Panc1 (cell line): Measurements from ENCODE around the gene PPP6R2. TPM values are rescaled to one million over a fixed set of nuclear protein-coding genes. Genes with fewer than 3 reads are reported as not detected.

Experiments used
- ATAC-seq: fragments of 200-7000 bp; cut with Tn5 transposase; 2 replicates; pipeline ENCODE4 v1.9.1; 2020; ENCODE audit warnings: mild to moderate bottlenecking, moderate library complexity
- BruUV-seq: library from RNA; stranded (reverse); fragments of 400-500 nt; replicated peaks from 2 replicates; lab custom pipeline; 2021; lab: Mats Ljungman, UMichigan
- CTCF ChIA-PET: fragments of 300-600 bp; sonication (Branson Sonifier 250); formaldehyde crosslinking; loops from one replicate; lab custom pipeline; 2022; ENCODE audit warnings: antibody characterized with exemption; lab: Charles Lee
- POLR2A ChIA-PET: fragments of 300-600 bp; sonication (Branson Sonifier 250); formaldehyde crosslinking; loops from one replicate; lab custom pipeline; 2022; ENCODE audit warnings: antibody characterized with exemption; lab: Charles Lee
- DNase-seq: peaks from one replicate; pipeline ENCODE4 v3.0.0-alpha.2; 2010; ENCODE audit warnings: low read depth, low spot score
- H3K27ac ChIP-seq: 2 replicates; pipeline ENCODE4 v1.5.1; 2011; ENCODE audit warnings: mild to moderate bottlenecking, low read length, inconsistent platforms
- H3K27me3 ChIP-seq: fragments of 200-500 bp; sonication (Bioruptor generic); 2 replicates; pipeline ENCODE4 v1.6.0; 2014; ENCODE audit warnings: low read length, inconsistent platforms; ENCODE audit not compliant: control insufficient read depth, insufficient read depth
- H3K36me3 ChIP-seq: fragments of 200-500 bp; sonication (Bioruptor generic); 2 replicates; pipeline ENCODE4 v1.5.1; 2014; ENCODE audit warnings: inconsistent platforms, mild to moderate bottlenecking, low read length, moderate library complexity; ENCODE audit not compliant: control insufficient read depth, insufficient read depth
- H3K4me1 ChIP-seq: 2 replicates; pipeline ENCODE4 v1.5.1; 2011; ENCODE audit warnings: inconsistent platforms, mild to moderate bottlenecking, low read length, moderate library complexity; ENCODE audit not compliant: control insufficient read depth, insufficient read depth
- H3K4me3 ChIP-seq, 2 experiments: 2 replicates each; pipeline ENCODE4 v1.5.1; 2011 to 2012; ENCODE audit warnings: low read depth in 2 of 2, low read length in 2 of 2, mild to moderate bottlenecking in 2 of 2, inconsistent platforms in 1 of 2, moderate library complexity in 1 of 2
- H3K9me3 ChIP-seq: fragments of 200-500 bp; sonication (Bioruptor generic); 2 replicates; pipeline ENCODE4 v1.5.1; 2014; ENCODE audit warnings: low read depth, mild to moderate bottlenecking, inconsistent platforms, low read length, moderate library complexity; ENCODE audit not compliant: control insufficient read depth, insufficient read depth
- CTCF ChIP-seq: fragments of 450-650 bp; IDR thresholded peaks from 2 replicates; pipeline ENCODE4 v1.5.1; 2017; ENCODE audit warnings: mild to moderate bottlenecking
- POLR2AphosphoS5 ChIP-seq: IDR thresholded peaks from 2 replicates; pipeline ENCODE4 v1.6.1; 2012; ENCODE audit warnings: mild to moderate bottlenecking, low read depth, low read length, moderate library complexity
- REST ChIP-seq, 2 experiments: IDR thresholded peaks; 2 replicates each; pipeline ENCODE4 v1.6.1; 2011 to 2012; ENCODE audit warnings: low read depth in 2 of 2, control low read depth in 1 of 2, low read length in 1 of 2, mild to moderate bottlenecking in 1 of 2, moderate library complexity in 1 of 2; ENCODE audit not compliant: insufficient read depth in 1 of 2
- SIN3A ChIP-seq: IDR thresholded peaks from 2 replicates; pipeline ENCODE4 v1.6.1; 2012; ENCODE audit warnings: low read depth, mild to moderate bottlenecking, low read length, moderate library complexity, borderline replicate concordance; ENCODE audit not compliant: insufficient read depth
- TCF7L2 ChIP-seq: IDR thresholded peaks from 2 replicates; pipeline ENCODE4 v1.6.1; 2011; ENCODE audit warnings: mild to moderate bottlenecking, low read depth, low read length, inconsistent platforms
- in situ Hi-C: cut with HindIII; loops from 2 replicates; pipeline ENCODE4 v1.10.0; 2016; ENCODE audit warnings: low sequenced_read_pairs, low pct_unique_long_range_greater_than_20kb
- intact Hi-C: fragments of 100-400 bp; cut with micrococcal nuclease; formaldehyde crosslinking; loops from one replicate; pipeline ENCODE4 v1.10.0; 2022; ENCODE audit not compliant: unreplicated experiment
- total RNA-seq: library from RNA; stranded (reverse); gene quantifications from one replicate; pipeline ENCODE4 v1.2.1, GENCODE V29; 2021; ENCODE audit not compliant: unreplicated experiment

Gene PPP6R2
- total RNA-seq, 1 experiment from 2014 or later: 52.8 TPM

GRCh38 chr22:50456026-50456425 is 112.9 kb downstream of the PPP6R2 start:
- H3K4me3 ChIP-seq: no peak overlapping the region
- in situ Hi-C loops: no loop called here
- no peaks in the 10 kb centered on the region for H3K4me1 ChIP-seq
- TF ChIP-seq TCF7L2 (no peak), POLR2AphosphoS5 (no peak), CTCF (no peak), REST (IDR thresholded peaks at IDR 0.05; ENCODE audit: insufficient read depth in 1 of 2, low read depth in 2 of 2, low read length in 1 of 2) (no peak), SIN3A (no peak)
- intact Hi-C loops: no loop called here
- POLR2A ChIA-PET: no interaction called here
- CTCF ChIA-PET: no interaction called here
- peaks cover 3% of the 10 kb centered on the region; the same call in 1 of the 2 replicates for H3K36me3 ChIP-seq
- no peaks in the 10 kb centered on the region for H3K9me3 ChIP-seq
- BruUV-seq: no TSS peak
- ATAC-seq (no peak), DNase-seq (no peak)
- no peak overlapping the region for H3K27ac ChIP-seq
- H3K27me3 ChIP-seq: no peaks in the 10 kb centered on the region

- Histone ChIP-seq H3K36me3 (peaks cover 3% of the 10 kb centered on the region; the same call in 1 of the 2 replicates), H3K4me3 (no peak overlapping the region), H3K4me1 (no peaks in the 10 kb centered on the region), H3K27ac (no peak overlapping the region), H3K27me3 (no peaks in the 10 kb centered on the region), H3K9me3 (no peaks in the 10 kb centered on the region)
- no TSS peak for BruUV-seq
- in situ Hi-C loops: no loop called here
- intact Hi-C loops: no loop called here
- peak; percentile 63 for ATAC-seq
- no peak for TF ChIP-seq REST (IDR thresholded peaks at IDR 0.05; ENCODE audit: insufficient read depth in 1 of 2, low read depth in 2 of 2, low read length in 1 of 2)
- peak; percentile 71; the same call in 1 of the 2 replicates for TF ChIP-seq CTCF
- ChIA-PET CTCF (no interaction called here), POLR2A (no interaction called here)
- no peak for DNase-seq
Observed at GRCh38 chr22:50456466-50457234, 113.5 kb downstream of the PPP6R2 start.
